ENCODE measurements around the gene POLN.

DNA sequence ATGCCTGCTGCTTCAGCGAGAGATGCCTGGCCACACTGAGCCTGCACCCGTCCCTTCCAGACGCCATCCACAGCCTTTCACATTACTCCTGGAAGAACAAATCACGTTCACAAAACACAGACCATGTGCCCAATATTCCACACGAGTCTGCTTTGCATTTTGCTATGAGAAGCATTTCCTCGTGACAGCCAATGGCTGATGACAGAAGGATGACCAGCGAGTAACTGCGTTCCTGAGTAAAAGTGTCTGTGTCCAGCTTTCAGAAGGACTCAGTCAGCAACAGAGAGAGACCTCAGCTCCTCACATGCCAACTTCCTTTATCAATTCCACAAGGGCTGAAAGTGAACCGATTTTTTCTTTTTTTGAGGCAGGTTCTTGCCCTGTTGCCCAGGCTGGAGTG lies 163.3 kb downstream of the POLN start:
- TF ChIP-seq CTCF (IDR thresholded peaks at IDR 0.05) (no peak), POLR2A (IDR thresholded peaks at IDR 0.05) (no peak)
